Right renal cortex interstitium (tissue), 3 donors: Measurements from ENCODE around the gene SARM1. TPM values are rescaled to one million over a fixed set of nuclear protein-coding genes. Genes with fewer than 3 reads are reported as not detected.

Experiments used
- DNase-seq, 3 donors: peaks; one replicate each; pipeline ENCODE4 v3.0.0-alpha.2; 2013; ENCODE audit warnings: low read depth in 3 of 3, low spot score in 2 of 3
- polyA plus RNA-seq, 3 donors: library from polyadenylated mRNA; unstranded; fragments of 120-200 nt; gene quantifications; one replicate each; pipeline ENCODE4 v1.2.1, GENCODE V29; 2013; ENCODE audit not compliant: insufficient read length in 3 of 3

The SARM1 gene
- polyA plus RNA-seq, 3 donors: 11.4 to 14.8 (median 12.2) TPM

DNA sequence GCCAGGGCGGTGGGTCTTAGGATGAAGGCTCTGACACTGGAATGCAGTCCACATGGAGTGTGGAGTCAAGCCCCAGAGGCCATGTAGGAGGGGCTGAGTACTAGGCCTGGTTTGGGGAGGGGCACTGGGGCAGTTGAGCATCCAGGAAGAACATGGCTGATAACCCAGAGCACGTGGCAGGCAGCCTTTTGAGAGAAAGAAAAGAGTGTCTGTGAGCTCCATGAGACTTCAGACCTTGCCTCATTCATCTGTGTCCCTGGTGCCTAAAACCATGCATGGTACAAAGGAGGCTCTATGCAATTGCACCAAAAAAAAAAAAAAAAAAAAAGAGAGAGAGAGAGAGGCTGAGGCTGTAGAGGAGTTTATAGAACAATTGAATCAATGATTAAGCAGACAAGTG is 19.9 kb downstream of the SARM1 start:
- no peak for DNase-seq

DNA sequence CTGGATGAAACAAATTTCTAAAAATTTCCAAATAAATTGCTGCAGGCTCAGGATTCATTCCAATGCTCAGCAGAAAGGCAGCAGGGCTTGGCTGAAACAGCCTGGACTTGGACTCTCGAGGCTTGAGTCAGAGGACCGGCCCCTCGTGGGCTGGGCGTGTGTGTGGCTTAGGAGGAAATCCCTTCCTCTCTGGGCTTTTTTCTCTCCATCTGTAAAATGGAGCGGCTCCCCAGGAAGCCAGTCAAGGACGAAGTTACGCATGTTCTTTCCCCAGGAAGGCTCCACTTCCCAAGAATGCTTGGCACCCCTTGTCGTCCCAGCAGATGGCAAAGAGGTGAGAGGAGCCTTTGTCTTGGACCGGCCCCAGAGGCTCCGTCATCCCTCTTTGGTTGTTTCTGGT is 21.0 kb downstream of the SARM1 start:
- no peak for DNase-seq

DNA sequence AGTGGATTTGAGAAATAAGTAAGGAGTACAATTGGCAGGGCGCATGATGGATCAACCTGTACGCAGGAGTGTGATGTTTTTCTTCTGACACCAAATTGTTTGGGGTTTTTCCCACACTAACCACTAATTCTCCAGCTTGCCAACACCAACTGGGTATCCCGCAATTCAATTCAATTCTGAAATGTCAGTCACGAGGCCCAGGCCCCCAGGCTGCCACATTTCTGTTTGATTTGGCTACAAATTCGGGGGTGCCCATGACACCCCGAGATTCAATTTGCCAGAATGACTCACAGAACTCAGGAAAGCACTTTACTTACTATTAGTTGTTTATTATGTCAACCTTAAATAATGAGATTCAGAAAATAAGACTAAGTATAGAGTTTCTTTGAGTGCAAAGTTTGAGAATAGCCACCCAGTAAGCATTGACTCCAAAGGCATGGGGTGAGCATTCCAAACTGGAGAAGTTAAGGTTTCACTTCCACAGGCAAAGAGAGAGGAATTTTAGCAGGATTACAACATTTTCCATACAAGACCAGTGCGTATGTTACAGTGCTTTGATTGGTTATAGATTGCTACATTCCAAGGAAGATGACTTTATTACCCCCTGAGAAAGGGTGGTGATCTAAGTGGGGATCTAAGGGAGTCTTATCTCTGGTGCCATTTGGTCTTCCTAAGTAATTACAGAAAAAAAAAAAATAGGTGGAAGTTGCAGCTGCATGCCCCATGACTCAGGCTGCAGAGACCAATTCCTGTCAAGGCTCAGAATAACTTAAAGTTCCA is 23.0 kb downstream of the SARM1 start:
- DNase-seq: no peak

- DNase-seq: no peak
Measured at GRCh38 chr17:28395426-28395825, 23.9 kb downstream of the SARM1 start.

DNA sequence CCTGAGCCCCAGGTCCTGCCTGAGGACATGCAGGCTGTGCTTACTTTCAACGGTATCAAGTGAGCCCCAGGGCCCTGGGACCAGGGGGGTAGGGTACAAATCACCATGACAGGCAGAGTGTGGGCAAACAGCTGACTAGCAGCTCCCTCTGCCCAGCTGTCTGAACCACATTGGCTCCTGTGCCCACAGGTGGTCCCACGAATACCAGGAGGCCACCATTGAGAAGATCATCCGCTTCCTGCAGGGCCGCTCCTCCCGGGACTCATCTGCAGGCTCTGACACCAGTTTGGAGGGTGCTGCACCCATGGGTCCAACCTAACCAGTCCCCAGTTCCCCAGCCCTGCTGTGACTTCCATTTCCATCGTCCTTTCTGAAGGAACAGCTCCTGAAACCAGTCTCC is 24.5 kb downstream of the SARM1 start:
- DNase-seq: no peak

GRCh38 chr17:28396635-28397239 is 25.2 kb downstream of the SARM1 start:
- DNase-seq: no peak

DNA sequence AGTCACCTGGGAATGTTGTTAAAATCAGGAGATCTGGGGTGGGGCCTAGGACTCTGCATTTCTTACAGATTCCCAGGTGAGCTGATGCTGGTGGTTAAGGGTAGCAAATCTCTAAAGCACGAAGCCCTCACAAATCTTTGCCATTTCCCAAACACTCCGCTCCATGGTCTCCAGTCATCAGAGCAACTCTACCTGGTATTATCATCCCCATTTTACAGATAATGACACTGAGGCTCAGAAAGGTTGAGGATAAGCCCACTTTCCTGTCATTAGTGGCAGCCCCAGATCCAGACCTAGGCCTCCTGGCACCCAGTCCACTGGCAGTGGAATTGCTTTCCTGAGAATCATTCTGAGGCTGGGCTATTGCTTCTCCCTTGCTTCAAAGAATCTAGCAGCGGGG is 25.8 kb downstream of the SARM1 start:
- DNase-seq: no peak

DNA sequence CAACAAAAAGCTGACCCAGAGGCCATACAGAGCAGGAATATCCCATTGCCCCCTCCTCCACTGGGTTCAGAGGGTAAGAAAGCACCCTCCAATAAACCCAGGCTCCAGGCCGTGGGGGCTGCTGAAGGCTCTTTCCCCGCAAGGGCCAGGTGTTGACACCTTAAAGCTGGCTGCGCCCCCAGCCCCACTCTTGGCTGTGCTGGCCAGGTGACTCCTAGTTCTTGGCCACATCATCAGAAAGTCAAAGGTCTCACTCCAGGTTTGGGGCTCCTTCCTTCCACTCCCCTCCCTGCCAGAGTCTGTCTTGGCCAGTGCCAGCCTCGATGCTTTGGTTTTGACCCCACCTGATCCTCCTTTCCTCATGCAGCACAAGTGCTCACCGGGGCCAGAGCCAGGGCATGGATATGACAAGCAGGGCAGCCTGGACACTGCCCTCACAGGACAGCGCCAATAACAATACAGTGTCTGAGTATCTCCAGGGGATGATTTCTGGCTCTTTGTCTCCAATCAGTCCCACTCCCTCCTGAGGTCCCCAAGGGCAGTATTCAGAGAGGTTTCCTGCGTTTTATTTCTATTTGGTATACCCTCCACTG is 26.3 kb downstream of the SARM1 start:
- no peak for DNase-seq

GRCh38 chr17:28398280-28398981 is 26.9 kb downstream of the SARM1 start:
- DNase-seq: no peak

DNA sequence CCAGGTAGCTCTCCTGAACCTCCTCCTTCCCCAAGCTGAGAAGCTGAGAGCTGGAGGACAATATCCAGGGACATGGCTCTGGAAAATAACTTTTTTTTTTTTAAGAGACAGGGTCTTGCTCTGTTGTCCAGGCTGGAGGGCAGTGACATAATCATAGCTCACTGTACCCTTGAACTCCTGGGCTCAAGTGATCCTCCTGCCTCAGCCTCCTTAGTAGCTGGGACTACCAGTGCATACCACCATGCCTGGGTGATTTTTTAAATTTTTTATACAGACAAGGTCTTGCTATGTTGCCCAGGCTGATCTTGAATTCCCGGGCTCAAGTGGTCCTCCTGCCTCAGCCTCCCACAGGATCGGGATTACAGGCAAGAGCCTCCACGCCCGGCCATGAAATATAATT is 28.3 kb downstream of the SARM1 start:
- no peak for DNase-seq

DNA sequence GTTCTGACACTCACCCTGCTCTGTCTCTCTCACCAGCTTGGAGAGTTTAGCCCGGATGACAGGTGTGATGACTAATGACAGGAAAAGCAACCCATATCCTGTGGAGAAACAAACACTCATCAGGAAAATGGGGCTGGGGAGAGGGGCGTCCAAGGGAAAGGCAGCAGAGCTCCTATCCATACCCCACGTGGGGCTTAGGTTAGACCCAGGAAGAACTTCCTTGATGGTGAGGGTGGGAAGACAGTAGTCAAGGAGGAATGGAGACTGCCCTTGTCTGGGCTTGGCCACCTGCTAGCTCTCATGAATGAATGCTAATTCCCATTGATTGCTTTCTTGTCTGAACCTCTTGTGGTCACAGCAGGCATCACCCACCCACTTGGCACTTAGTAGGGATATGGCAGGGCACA is 30.7 kb downstream of the SARM1 start:
- DNase-seq: no peak

DNA sequence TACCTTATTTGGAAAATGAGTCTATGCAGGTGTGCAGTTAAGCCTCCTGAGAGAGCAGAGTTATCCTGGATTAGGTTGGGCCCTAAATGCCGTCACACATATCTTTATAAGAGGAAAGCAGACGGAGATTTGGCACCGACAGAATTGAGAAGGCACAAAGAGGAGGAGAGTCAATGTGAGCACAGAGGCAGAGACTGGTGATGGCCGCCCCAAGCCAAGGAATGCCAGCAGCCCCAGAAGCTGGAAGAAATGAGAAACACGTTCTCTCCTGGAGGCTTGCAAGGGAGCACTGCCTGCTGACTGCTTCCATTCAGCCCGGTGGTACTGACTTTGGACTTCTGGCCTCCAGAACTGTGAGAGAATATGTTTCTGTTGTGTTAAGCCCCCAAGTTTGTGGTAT is 31.4 kb downstream of the SARM1 start:
- DNase-seq: no peak

- no peak for DNase-seq
Measured at GRCh38 chr17:28404007-28404406, 32.5 kb downstream of the SARM1 start.

GRCh38 chr17:28404461-28404811 is 32.9 kb downstream of the SARM1 start:
- no peak for DNase-seq

GRCh38 chr17:28404812-28405570 is 33.5 kb downstream of the SARM1 start:
- no peak for DNase-seq

- no peak for DNase-seq
Measured at GRCh38 chr17:28405632-28406472, 34.4 kb downstream of the SARM1 start, which contains the start of gene SLC46A1. Gene SLC46A1 (minus strand): TSS chr17:28406212. CDS start chr17:28406114, 98 bp downstream.

DNA sequence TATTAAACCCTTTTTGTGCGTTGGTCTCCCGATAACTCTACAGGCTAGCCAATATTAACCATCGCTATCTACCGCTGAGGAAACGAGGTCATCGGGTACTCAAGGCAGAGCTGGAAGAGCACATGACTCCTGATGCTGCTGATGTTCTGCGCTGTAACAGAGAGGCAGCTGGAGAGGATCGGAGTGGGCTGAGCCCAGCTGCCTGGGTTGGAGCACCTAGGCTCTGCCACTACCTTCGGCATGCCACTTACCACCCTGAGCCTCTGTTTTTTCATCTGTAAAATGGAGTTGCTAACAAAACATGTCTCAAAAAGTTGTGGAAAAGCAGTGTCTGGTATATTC is 35.0 kb downstream of the SARM1 start:
- no peak for DNase-seq

- DNase-seq: no peak
Measured at GRCh38 chr17:28407130-28407973, 35.9 kb downstream of the SARM1 start.

DNA sequence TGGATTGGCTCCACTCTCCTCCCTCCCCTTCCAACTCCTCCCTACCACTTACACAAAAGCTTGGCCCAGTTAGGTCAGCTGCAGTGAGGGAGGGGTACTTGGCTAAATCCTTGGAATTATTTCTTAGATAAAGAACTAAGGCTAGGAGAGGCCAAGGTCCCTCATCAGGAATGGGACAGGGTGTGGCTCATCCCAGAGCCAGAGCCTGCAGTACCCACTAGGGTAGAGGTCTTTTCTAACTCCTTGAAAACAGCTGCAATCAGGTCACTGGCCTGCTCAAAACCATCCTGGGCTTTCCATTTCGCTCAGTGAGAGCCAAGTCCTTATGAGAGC is 36.4 kb downstream of the SARM1 start:
- DNase-seq: no peak
